ENCODE data around the gene LYRM4.

GRCh38 chr6:5112066-5112799, 148.5 kb downstream of the LYRM4 start:
- TF ChIP-seq CTCF (IDR thresholded peaks at IDR 0.05) (no peak), POLR2A (IDR thresholded peaks at IDR 0.05) (no peak)
